IPS-NIHi11 (cell line): ENCODE data around the gene C15orf62.

Experiments used
- DNase-seq: peaks from one replicate; pipeline ENCODE4 v3.0.0; 2012; ENCODE audit warnings: mixed read lengths, low spot score

The C15orf62 gene

DNA sequence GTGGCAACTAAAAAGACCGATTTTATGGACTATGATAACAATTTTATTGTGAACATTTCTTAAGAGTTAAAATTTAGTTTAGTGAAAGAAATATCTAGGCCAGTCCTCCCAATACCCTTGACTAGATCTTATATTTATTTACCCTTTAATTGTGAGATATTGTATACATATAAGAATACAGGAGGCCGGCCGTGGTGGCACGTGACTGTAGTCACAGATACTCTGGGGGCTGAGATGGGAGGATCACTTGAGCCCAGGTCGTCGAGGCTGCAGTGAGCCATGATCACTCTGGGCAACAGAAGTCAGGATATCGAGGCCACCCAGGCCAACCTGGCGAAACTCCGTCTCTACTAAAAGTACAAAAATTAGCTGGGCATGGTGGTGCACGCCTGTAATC is 14.0 kb upstream of the C15orf62 start:
- no peak for DNase-seq

DNA sequence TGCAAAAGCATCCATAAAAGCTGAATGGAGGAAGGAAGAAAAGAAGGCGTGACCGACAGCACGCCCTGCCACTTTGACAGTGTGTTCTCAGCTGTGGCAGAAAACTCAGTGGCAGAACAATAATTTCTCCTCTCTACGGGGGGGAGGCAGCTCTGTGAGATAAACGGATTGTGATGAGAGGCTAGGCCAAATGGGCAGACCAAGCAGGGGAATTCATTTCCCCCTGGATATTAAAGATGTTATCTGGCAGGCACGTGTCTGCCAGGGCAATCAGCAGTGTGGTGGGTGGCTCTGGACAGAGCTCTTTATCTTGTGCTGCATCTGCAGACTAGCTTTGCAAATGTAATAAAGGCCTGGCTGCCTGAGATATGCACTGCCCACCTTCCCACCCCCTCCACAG is 12.8 kb upstream of the C15orf62 start:
- DNase-seq: no peak

DNA sequence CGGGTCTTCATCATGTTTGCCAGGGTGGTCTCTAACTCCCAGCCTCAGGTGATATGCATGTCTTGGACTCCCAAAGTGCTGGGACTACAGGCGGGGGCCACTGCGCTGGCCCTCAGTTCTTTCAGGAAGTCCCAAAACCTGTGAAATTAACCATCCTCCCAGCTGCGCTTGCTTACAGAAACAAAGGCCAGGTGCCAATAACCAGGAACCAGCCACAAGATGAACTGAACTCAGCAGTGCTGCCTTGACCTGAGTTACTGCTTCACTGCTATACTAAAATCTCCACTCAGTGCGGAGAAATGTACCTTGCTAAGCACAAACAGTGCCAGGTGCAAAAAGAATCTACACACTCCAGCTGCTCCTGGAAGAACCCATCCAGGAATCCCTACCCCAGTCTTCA is 9.8 kb upstream of the C15orf62 start:
- DNase-seq: no peak

DNA sequence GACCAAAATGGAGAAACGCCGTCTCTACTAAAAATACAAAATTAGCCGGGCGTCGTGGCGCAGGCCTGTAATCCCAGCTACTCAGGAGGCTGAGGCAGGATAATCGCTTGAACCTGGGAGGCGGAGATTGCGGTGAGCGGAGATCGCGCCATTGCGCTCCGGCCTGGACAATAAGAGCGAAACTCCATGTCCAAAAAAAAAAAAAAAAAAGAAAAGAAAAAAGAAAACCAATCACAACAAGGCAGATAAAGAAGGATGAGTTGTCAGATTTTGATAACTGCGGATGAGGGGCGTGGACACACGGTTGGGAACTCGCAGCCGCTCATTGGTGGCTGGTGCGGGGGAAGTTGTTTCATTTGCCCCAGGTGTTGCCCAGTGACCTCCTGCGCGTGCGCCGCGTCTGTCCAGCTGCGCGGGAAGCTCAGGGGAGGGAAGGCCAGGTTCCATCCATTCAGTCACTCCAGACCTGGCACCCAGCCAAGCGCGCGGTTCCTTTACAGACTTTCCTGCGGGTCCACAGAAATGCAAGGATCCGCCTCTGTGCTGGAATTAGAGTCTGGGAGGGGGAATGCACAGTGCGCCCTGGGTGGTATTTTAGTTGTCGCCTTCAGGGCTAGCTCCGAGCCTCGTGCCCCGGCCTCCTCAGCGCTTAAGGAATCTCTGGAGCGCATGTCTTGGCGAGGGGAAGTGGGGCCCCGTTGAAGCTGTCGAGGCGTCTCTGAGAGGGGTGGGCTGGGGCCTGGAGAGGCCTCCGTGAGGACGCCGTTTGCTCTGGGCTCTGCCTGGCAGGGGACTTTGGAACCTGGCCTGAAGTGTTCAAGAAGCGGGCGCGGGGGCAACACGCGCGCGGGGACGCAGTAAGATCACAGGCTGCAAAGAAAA is 6.6 kb upstream of the C15orf62 start:
- peak; percentile 53 for DNase-seq

DNA sequence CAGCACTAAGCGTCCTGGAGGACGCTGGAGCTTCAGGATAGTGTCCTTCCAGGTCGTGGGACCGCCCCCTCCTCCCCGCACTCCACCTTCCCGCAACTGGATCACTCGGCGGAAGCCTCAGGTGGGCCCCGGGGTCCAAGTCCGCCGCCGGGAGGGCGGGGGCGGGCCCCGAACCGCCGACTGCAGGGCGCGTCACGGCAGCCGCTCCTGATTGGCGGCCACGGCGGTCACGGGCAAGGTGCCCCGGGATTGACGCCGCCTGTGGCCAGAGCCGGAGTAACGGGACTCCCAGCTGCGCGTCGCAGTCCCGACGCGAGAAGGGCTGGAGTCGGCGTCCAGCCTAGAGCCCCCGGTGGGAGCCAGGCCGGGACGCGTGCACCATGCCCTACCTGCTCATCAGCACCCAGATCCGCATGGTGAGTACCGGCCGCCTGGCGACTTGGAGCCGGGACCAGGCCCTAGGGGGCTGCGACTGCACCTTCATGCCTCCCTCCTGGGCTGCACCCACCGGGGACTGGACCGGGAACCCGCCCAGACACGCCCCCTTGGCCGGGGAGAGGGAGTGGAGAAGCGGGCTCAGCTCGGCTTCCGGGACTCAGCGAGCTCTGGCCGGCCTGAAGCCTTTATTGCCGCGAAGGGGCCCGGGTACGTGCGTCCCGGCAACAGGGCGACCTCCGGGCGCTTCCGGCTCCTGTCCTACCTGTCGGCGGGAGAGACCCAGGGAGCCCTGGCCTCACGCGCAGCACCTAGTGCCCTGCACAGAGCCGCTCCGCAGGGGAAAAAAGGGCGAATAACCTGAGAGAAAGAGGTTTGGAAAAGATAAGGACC is 5.8 kb upstream of the C15orf62 start, which contains the start of gene GCHFR:
Gene GCHFR (plus strand): TSS at position 268 of the 828 bp plus-strand sequence. CDS start 113 bp downstream, at position 381.
- peak; percentile 90 for DNase-seq

DNA sequence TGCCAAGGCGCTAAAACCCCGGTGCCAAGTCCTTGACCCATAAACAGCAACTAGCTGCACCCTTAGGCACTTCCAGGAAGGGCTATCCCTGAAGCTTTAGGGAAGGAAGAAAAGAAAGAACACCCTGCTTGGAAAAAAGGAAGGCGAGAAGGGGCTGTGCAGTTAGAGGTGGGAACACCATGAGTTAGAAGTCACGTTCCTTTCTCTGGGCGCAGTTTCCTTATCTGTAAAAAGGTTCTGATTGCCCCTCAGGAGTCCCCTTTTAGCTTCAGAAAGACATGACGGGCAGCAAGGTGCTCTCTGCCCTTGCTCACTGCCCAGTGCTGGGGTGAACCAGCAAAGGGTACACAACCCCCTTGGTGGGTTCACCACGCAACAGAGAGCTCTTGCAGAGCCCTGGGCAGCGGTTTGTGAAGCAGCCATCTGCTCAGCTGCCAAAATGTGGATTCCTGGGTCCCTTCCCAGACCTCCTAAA is 5.1 kb upstream of the C15orf62 start:
- DNase-seq: no peak

DNA sequence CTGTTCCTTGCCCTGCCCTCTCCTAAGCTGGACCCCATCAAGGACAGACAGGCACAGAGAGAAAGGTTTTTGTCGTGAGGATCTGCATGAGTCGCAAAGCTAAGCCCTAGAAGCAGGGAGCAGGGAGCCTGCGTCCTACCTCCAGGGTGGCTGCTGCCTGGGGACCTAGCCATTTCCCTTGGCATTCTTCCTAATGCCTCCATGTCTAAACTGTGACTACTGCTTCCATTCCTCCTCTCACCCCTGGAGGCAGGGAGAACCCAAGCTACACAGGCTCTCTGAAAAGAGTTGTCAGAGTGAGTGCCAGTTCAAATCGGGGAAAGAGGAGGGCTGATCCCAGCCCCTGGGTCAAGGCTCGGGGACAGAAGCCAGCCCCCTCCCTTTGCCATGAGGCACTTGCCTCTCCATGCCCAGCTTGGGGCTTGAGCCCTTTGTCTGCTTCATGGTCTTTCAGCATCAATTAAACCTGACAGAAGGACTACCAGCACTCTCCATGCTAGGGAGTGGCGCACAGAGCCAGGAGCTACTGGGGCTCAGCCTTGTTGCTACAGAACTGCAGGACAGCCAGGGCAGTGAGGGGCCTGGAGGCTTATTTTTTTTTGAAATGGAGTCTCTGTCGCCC is 3.5 kb upstream of the C15orf62 start:
- no peak for DNase-seq

DNA sequence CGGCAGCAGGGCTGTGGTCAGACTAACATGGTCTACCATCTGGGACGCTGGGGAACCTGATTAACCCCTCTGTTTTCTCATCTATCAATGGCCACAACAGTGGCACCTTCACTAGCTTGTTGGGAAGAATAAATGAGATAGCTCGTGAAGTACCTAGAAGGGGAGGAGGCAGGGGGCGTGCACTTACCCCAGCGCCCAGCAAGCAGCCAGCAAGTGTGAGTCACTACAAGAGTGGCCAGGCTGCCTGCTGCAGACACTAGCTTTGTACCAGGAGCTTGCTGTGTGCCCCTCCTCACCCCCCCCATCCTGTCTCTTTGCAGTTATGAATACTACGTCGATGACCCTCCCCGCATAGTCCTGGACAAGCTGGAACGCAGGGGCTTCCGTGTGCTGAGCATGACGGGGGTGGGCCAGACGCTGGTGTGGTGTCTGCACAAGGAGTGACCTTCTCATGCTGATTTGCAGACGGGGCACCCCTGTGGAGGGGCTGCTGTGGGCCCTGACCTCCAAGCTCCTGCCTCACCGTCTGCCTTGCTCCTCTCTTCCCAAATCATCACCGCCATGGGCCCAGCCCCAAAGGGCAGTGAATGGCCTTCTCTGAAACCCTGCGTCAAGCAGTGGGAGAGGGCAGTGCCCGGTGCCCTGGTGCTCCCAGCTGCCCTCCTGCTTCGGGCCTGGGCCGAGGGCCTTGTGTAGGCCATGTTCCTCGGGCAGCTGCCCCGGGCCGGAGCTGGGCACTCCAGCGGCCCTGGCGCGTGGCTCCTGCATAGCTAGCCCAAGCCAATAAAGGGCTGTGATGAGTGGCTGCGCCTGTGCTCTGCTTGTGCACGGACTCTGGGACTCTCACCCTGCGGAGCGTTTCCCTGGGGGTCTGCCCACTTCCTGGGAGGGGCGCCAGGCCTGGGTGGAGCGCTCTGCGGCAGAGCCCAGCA is 2.6 kb upstream of the C15orf62 start:
- no peak for DNase-seq

DNA sequence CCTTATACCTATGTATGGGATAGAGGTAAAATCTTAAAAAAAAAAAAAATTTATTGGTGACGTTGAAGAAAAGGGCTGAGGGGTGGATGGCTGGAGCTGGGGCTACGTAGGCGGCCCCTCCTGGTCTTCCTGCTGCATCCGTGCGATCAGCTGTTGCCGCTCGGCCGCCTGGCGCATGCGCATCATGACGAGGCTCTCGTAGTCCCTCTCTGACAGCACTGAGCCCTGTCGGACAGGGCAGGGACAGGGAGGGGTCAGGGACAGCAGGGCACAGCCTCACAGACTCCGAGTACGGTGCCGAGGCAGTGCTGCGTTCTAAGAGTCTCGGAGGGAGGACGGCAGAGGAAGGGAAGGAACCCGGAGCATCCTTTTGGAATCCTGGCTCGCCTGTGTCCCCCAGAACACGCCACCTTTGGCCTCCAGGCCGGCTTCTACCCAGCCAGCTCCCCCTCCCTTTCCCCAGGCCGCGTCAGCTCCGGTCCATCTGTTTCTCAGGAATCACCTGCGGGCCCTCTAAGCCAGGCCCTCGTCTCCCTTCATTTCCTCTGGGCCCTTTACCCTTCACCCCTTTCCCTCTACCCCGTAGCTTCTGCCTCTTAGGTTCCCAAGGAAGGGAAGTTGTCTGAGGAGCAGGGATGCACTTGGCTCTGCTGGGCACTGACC is 1.8 kb upstream of the C15orf62 start:
- DNase-seq: no peak

DNA sequence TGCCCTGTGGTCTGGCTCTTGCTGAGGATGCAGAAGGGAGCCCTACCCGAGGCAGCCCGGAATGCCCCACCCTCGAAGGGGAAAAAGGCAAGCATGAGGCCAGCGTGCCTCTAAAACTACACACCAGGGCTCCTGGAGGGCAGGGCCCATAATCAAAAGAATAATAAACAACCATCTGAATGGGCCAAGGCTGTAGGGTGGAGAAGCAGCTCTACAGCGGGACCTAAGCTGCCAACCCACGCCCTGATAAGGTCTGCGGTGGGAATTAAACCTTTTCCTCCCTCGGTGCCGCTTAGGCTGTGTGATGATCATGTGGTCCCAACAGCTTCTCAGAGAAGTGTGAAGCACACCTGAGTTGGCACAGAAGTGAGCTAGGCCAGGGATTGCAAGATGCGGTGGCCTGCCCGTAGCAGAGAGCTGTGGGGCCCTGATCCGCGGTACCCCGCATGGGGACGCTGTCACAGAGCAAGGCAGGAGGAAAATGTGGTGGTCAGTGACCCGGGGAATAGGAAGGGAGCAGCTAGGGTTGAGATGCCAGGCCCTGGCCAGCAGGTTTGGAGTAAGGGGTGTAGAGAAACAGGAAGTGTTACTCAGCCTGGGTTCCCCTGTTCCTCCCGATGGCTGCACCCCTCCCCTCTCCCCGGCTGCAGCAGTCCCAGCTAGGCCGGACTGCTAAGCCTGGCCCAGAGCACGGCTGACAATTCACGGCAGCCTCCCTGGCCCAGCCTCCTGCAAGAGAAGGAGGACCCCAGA is 1.1 kb upstream of the C15orf62 start:
- no peak for DNase-seq

DNA sequence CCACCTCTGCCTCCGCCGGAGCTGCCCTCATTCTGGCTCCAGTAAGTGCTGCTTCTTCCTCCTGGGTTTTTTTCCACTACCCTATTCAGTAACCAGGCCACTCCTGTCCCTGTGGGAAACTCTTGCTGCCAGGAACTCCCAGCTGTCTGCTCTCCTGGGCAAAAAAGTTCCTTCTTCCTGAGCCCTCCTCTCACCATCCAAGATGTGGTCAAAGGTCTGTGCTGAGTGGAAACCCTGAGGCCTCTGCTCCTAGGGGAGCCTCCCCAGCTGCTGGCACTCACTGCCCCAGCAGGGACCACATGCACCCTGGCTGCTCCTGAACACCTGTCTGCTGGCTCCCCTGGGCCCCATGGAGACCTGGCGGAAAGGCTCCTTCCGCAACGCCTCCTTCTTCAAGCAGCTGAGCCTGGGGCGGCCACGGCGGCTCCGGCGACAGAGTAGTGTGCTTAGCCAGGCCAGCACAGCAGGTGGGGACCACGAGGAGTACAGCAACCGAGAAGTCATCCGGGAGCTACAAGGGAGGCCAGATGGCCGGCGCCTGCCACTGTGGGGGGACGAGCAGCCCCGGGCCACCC is 454 bp downstream of the C15orf62 start:
- DNase-seq: no peak

DNA sequence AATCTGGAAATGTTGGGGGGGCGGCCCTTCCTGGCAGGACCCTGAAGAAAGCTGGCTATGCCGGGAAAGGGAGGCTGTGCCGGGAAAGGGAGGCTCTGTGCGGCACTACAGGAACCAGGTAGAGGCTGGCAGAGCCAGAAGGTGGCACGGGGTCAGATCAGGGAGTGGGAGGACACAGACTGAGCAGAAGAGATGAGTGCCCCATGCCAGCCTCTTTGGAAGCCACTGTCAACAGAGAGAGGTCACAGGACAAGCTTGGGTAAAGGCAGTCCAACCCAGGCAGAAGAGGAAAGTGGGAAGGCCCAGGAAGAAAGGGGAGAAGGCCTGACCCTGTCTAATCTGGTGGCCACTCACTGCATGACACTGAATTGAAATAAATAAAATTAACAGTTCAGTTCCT is 1.5 kb downstream of the C15orf62 start:
- DNase-seq: no peak

DNA sequence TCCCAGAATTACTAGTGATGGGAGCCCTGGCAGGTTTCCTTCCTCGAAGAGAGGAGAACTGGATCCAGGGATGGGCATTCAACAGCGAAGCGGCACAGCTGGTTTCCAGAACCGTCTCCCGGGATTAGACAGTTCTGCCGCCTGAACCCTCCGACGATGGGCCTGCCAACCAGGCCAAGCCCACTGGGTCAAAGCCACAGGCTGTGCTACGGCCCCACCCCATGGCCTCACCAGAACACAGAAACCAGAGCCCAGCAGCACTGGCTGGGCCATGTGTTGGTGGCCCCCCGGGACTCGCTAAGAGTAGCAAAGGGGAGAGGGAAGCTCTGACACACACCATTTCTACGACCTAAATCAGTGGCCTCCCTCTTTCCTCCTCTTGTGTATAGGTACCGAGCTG is 2.2 kb downstream of the C15orf62 start:
- DNase-seq: no peak

DNA sequence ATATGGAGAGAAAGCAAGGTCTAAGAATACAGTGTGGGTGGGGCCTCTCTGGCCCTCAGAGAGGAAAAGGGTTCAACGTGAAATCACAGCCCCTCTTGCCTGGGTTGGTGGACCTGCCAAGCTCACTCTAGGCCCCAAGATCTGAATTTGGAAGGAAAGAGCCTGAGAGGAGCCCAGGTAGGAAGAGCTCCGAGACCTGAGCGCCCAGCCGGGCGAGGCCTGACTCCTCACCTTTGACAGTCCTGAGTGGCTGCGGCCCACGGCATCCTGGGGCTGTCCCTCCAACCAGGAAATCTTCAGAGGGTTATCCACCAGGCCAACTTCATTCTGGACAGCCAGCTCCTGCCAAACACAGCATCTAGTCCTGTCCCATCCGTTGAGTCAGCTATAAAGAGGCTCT is 3.7 kb downstream of the C15orf62 start:
- DNase-seq: no peak

DNA sequence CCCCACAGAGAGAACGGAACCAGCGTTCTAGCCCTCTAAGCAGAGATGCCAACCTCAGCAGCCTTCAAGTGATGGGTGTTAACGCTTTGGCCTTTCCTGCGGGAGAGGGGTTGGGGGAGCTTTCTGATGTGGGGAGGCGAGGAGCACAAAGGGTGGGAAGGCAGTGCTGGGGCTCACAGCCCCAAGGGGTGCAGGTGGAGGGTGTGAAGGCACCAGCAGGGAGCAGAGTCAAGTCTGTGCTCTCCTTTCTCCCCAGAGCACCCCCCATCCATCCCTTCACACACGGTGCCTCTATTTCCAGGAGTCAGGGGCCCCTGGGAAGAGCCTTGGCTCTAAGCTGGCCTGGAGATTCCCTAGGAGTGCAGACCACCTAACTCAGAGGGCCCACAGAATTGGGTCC is 4.1 kb downstream of the C15orf62 start:
- no peak for DNase-seq

DNA sequence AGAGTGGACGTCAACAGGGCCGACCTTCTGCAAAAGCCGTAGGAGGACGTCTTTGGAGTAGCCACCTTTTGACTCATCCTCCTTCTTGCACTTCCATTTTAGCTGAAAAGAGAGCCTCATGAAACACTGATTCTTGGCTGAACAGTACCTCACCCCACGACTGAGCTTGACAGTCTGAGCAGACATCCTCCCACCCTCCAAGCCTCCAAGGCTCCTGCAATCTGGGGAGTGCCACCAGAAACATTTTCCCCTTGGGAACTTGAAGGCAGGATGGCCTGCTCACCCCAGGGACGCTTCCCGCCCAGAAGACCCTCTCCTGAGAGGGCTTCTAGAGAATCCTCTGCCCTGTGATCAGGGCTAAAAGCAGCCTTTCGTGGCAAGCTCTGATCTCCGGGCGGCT is 5.2 kb downstream of the C15orf62 start:
- DNase-seq: no peak

DNA sequence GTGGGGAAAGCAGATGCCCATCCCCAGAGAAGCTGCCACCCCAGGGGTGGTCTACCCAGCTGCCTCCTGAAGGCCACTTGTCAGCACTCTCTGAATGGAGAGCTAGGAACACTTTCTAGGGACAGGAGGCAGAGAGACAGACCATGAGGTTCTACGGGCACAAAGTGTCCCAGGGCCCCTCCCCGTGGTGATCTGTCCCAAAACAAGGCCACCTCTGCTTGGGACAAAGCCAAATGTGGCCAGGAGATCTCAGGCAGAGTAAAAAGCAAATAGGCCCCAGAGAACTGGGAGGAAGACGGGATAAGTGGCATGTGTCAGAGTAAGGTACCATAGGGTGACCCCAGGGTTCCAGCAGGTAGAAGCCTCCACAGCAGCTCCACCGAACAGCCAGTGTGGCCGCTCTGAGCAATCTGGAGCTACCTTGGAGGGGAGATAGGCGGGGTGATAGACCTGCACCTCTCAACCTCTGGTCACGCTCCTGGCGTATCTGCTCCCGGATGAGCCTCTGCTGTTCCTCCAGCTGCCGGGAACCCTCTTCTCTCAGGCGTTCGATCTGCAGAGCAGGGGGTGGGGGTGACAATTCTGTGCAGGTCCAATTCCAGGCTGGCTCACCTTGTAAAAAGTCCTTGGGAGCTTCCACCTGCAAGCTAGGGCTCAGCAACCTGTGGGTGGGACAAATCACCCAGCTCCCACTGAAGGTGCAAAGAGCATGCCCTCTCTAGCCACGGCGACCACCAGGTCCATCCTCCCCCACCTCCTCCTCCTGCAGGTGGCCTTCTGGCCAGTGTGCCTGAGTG is 6.2 kb downstream of the C15orf62 start:
- DNase-seq: no peak

DNA sequence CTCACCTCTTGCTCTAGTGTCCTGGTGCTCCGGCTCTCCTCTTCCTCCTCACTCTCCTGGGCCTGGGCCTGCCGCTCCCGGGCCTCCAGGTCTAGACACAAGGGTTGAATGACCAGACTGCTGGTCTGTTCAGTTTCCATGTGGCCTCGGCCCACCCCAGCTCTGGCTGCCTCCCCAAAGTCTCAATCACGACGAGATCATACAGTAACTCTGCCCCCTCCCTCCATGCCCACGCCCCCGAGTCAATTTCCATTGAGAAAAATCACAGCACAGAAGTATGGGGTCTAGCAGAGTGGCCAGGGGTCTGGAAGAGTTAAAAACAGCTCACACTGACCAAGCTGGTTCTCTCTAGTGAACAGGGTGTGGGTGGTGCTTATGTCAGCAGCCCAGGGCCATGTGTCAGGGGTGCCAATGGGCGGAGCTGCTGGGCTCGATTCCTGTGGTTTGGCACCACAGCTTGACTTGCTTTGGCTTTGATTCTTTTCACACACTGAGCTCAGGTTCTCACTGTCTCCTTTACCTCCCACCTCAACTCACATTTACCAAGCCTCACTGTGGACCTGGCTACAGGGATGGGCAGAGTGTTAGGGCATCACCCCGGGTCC is 6.9 kb downstream of the C15orf62 start:
- DNase-seq: no peak
